ENCODE data around the gene PATJ. TPM values are rescaled to one million over a fixed set of nuclear protein-coding genes. Genes with fewer than 3 reads are reported as not detected.
"Not testable (repeated sequence)": the region's sequence is repeated elsewhere in the genome, so short reads cannot be mapped to it uniquely, and the experiment has no call there.

PATJ gene
- total and polyA plus RNA-seq, 2 of the 13 experiments (the other 11 are each of a cell fraction or from before 2014, with no cell fraction given), result 6.2 to 16.8 TPM

DNA sequence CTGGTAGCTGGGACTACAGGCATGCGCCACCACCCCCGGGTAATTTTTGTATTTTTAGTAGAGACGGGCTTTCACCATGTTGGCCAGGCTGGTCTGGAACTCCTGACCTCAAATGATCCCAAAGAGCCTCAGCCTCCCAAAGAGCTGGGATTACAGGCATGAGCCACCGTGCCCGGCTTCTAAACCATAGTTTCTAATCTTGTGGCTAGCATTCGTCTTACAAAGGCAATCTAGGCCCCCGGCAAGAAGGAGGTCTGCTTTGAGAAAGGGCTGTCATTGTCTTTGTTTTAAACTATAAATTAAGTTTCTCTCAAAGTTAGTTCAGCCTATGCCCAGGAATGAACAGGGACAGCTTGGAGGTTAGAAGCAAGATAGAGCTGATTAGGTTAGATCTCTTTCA, 442.1 kb downstream of the PATJ start:
- Histone ChIP-seq H4K20me1 (ENCODE audit: insufficient read depth, low read length) (no peaks in the 10 kb centered on the region), H3K79me2 (ENCODE audit: insufficient read depth, low read length) (no peaks in the 10 kb centered on the region), H3K4me3 (replicated peaks in 1 of 3; ENCODE audit: insufficient read depth in 1 of 3, low read depth in 2 of 3, low read length in 3 of 3) (no peak overlapping the region), H3K27me3 (ENCODE audit: control insufficient read depth in 1 of 2, insufficient read depth in 2 of 2, low read length in 2 of 2) (peaks cover 0 to 3% of the 10 kb centered on the region in 2 experiments; a peak in 1 of 5 replicates), H3K9me3 (ENCODE audit: low read length) (no peaks in the 10 kb centered on the region), H3K4me2 (ENCODE audit: low read depth, low read length) (no peak overlapping the region), H3K9ac (ENCODE audit: insufficient read depth, low read depth, low read length) (no peak overlapping the region), H3K36me3 (replicated peaks in 1 of 2; ENCODE audit: control insufficient read depth in 1 of 2, insufficient read depth in 2 of 2, low read length in 2 of 2) (no peaks in the 10 kb centered on the region), H2AFZ (ENCODE audit: low read length) (no peak overlapping the region), H3K4me1 (ENCODE audit: insufficient read depth, low read length) (no peaks in the 10 kb centered on the region), H3K27ac (ENCODE audit: extremely low read length, insufficient read depth, low read length) (no peak overlapping the region)
- in situ Hi-C loops (cut with HindIII; ENCODE audit: extremely low pct_ligation_motif_present, low pct_unique_long_range_greater_than_20kb), result no loop called here
- no peak for ATAC-seq
- intact Hi-C loops (cut with micrococcal nuclease; ENCODE audit: unreplicated experiment), result no loop called here
- 73% methylated on average over 7 of the region's 7 CpGs for WGBS (ENCODE audit: low lambda C conversion rate)
- FAIRE-seq, result no peak
- ChIA-PET CTCF (ENCODE audit: low intra/inter-chr PET ratio, low total read pairs) (no interaction called here), POLR2A (interaction anchor here (1.3 kb wide), 1 partner anchor 154 kb away, joined by 3 read pairs; no protein-coding TSS in a partner anchor)
- BruUV-seq (replicated peaks), result no TSS peak
- TF ChIP-seq FOXA1 (IDR thresholded peaks at IDR 0.05) (no peak), FOXA1 (CRISPR knock-in tag; IDR thresholded peaks at IDR 0.05) (no peak), KLF11 (CRISPR knock-in tag; IDR thresholded peaks at IDR 0.05) (no peak), ZNF709 (CRISPR knock-in tag; IDR thresholded peaks at IDR 0.05) (no peak), NR2F1 (CRISPR knock-in tag; IDR thresholded peaks at IDR 0.05) (no peak), NBN (conservative IDR thresholded peaks at IDR 0.05) (no peak), SP5 (CRISPR knock-in tag; IDR thresholded peaks at IDR 0.05; ENCODE audit: borderline replicate concordance, low read depth) (no peak), SP2 (CRISPR knock-in tag; IDR thresholded peaks at IDR 0.05) (no peak), ZNF296 (CRISPR knock-in tag; conservative IDR thresholded peaks at IDR 0.05) (no peak), ZNF143 (CRISPR knock-in tag; IDR thresholded peaks at IDR 0.05) (no peak)
- DNase-seq (ENCODE audit: low spot score), result no peak

DNA sequence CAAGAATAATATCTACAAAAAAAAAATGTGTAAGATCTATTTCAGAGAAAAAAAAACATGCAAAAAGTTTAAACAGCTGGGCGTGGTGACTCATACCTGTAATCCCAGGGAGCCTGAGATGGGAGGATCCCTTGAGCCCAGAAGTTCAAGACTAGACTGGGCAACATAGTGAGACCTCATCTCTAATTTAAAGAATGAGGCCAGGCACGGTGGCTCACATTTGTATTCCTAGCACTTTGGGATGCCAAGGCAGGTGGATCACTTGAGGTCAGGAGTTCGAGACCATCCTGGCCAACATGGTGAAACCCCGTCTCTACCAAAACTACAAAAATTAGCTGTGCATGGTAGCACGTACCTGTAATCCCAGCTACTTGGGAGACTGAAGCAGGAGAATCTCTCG, 443.0 kb downstream of the PATJ start:
- H3K4me3 ChIP-seq (replicated peaks in 1 of 3; ENCODE audit: insufficient read depth in 1 of 3, low read depth in 2 of 3, low read length in 3 of 3); ATAC-seq; H3K4me2 ChIP-seq (ENCODE audit: low read depth, low read length); H3K27ac ChIP-seq (ENCODE audit: extremely low read length, insufficient read depth, low read length); H3K4me1 ChIP-seq (ENCODE audit: insufficient read depth, low read length); CTCF ChIA-PET (ENCODE audit: low intra/inter-chr PET ratio, low total read pairs); H4K20me1 ChIP-seq (ENCODE audit: insufficient read depth, low read length); H3K79me2 ChIP-seq (ENCODE audit: insufficient read depth, low read length); DNase-seq (ENCODE audit: low spot score); H2AFZ ChIP-seq (ENCODE audit: low read length); H3K27me3 ChIP-seq (ENCODE audit: control insufficient read depth in 1 of 2, insufficient read depth in 2 of 2, low read length in 2 of 2); BruUV-seq (replicated peaks); FAIRE-seq; H3K36me3 ChIP-seq (replicated peaks in 1 of 2; ENCODE audit: control insufficient read depth in 1 of 2, insufficient read depth in 2 of 2, low read length in 2 of 2); H3K9me3 ChIP-seq (ENCODE audit: low read length); intact Hi-C loops (cut with micrococcal nuclease; ENCODE audit: unreplicated experiment); in situ Hi-C loops (cut with HindIII; ENCODE audit: extremely low pct_ligation_motif_present, low pct_unique_long_range_greater_than_20kb); H3K9ac ChIP-seq (ENCODE audit: insufficient read depth, low read depth, low read length): not testable (repeated sequence)
- 85% methylated on average over 6 of the region's 6 CpGs for WGBS (ENCODE audit: low lambda C conversion rate)
- POLR2A ChIA-PET, result interaction anchor here (1.3 kb wide), 1 partner anchor 153 kb away, joined by 3 read pairs; no protein-coding TSS in a partner anchor
